ENCODE results near the gene FGFR2. TPM values are rescaled to one million over a fixed set of nuclear protein-coding genes. Genes with fewer than 3 reads are reported as not detected.

The FGFR2 gene
- total and polyA plus RNA-seq, 2 donors (not counting 3 experiments of a cell fraction or from before 2014, with no cell fraction given): 0.06 TPM; not detected in 1

- no peaks in the 10 kb centered on the region for H3K9me3 ChIP-seq (replicated peaks; ENCODE audit: control insufficient read depth, insufficient read depth, low read length)
- TF ChIP-seq GATA2 (IDR thresholded peaks at IDR 0.05; ENCODE audit: insufficient read depth, insufficient read length, low read depth, low read length) (no peak), CTCF (IDR thresholded peaks at IDR 0.05; ENCODE audit: extremely low read depth in 1 of 2, insufficient read depth in 1 of 2, low read depth in 1 of 2, low read length in 2 of 2) (no peak), EZH2 (IDR thresholded peaks at IDR 0.05; ENCODE audit: borderline replicate concordance, low read depth, low read length, severe bottlenecking) (no peak), POLR2A (IDR thresholded peaks at IDR 0.05; ENCODE audit: low read depth, low read length) (no peak), POLR2AphosphoS5 (IDR thresholded peaks at IDR 0.05; ENCODE audit: insufficient read depth, low read depth, low read length) (no peak), JUN (IDR thresholded peaks at IDR 0.05; ENCODE audit: borderline replicate concordance, insufficient read depth, insufficient read length, low read depth) (no peak), FOS (IDR thresholded peaks at IDR 0.05; ENCODE audit: borderline replicate concordance, insufficient read depth, low read length) (no peak), MYC (IDR thresholded peaks at IDR 0.05; ENCODE audit: low read depth, low read length) (no peak)
- TF ChIP-seq, protein P1, sequence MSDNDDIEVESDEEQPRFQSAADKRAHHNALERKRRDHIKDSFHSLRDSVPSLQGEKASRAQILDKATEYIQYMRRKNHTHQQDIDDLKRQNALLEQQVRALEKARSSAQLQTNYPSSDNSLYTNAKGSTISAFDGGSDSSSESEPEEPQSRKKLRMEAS (IDR thresholded peaks at IDR 0.05; ENCODE audit: insufficient read depth, insufficient read length): no peak
- no TSS peak for BruUV-seq (replicated peaks)
- H3K4me3 ChIP-seq (replicated peaks in 1 of 3; ENCODE audit: insufficient read depth in 1 of 3, low read depth in 1 of 3, low read length in 3 of 3): no peak overlapping the region
- intact Hi-C loops (cut with micrococcal nuclease): no loop called here
- CTCF ChIA-PET: no interaction called here
- H3K79me2 ChIP-seq (ENCODE audit: control insufficient read depth, insufficient read depth, low read length): no peaks in the 10 kb centered on the region
- no peak for FAIRE-seq
- H3K4me1 ChIP-seq (ENCODE audit: control insufficient read depth, extremely low read depth, insufficient read depth, low read length): peaks cover 8% of the 10 kb centered on the region
- no peaks in the 10 kb centered on the region for H3K27me3 ChIP-seq (ENCODE audit: control insufficient read depth in 2 of 2, insufficient read depth in 2 of 2, low read length in 2 of 2)
- dilution Hi-C loops (cut with MboI; ENCODE audit: extremely low pct_ligation_motif_present, low sequenced_read_pairs): no loop called here
- no peak overlapping the region for H2AFZ ChIP-seq (ENCODE audit: low read depth, low read length)
- POLR2A ChIA-PET: no interaction called here
- no peak for DNase-seq (ENCODE audit: low read depth, low spot score)
- H3K36me3 ChIP-seq (ENCODE audit: control insufficient read depth in 2 of 2, extremely low read depth in 1 of 2, insufficient read depth in 2 of 2, low read length in 2 of 2): no peaks in the 10 kb centered on the region
- H3K27ac ChIP-seq (ENCODE audit: insufficient read depth, low read depth, low read length): no peak overlapping the region
- H3K9me1 ChIP-seq (replicated peaks; ENCODE audit: control insufficient read depth, extremely low read depth, insufficient read depth, low read length): no peaks in the 10 kb centered on the region
- H3K4me2 ChIP-seq (ENCODE audit: insufficient read depth, low read length): no peak overlapping the region
- no peaks in the 10 kb centered on the region for H4K20me1 ChIP-seq (replicated peaks; ENCODE audit: control insufficient read depth, extremely low read depth, insufficient read depth, low read length)
- H3K9ac ChIP-seq (replicated peaks; ENCODE audit: extremely low read depth, insufficient read depth, low read length): no peak overlapping the region
These were observed 83.9 kb downstream of the FGFR2 start for GRCh38 chr10:121514141-121514865.
